GM18519 (cell line): ENCODE results near the gene TRRAP.
"Not testable (repeated sequence)": the region's sequence is repeated elsewhere in the genome, so short reads cannot be mapped to it uniquely, and the experiment has no call there.

Experiments used
- ATAC-seq: cut with Tn5 transposase; IDR thresholded peaks from one replicate; pipeline ENCODE4 v1.9.1; 2021; ENCODE audit warnings: mild to moderate bottlenecking, moderate library complexity; ENCODE audit not compliant: unreplicated experiment, low FRiP score

The TRRAP gene

DNA sequence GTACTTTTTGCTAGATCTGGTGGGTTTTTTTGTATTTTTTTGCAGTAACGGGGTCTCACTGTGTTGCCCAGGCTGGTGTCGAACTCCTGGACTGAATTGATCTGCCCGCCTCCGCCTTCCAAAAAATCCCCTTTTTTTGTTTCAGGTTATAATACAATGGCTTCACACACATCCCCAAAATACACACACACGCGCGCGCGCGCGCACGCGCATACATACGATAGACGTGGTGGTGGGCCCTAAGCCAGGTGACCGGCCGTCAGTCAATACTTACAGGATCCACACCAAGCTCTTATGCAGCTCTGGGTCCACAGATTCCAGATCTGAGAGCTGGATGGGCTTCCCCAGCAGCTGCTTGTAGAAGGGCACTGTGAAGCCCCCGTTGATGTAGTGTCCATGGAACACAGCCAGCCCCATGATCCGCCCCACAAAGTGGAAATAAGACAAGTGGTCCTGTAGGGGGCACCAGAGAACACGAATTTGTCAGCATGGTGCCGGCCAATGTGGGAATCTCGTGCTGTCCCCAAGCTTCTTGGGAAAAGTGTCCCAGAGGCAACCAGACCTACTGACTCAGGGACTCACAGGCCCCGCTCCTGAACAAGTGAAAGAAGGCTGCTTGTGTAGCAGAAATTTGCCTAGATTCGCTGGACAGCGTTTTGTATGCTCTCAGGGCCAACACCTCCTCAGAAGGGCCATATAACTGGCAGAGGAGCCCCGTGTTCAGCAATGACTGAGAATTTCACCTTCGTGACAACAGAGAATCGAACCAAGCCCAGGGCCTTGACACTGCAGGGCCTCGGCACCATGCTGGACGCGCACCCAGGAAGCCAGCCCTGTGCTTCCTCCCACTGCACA lies 162.0 kb downstream of the TRRAP start:
- ATAC-seq = no peak

DNA sequence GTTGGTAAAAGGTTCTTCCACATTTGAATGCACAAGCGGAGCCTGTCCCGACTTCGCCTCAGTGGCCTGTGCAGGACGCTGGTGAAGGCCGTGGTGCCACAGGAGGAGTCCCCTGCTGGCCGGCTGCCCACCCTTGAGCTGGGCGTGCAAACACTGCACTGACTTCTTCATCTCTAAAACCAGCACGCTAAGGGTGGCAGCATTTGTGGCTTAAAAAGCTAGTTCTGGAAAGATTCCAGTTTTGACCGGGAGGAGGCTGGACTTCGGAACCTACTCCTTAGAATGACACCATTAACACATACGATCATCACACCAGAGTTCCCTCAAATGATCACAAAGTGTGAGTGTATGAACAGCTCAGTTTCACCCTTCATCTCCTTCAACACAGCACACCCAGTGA lies 163.2 kb downstream of the TRRAP start:
- ATAC-seq = no peak

DNA sequence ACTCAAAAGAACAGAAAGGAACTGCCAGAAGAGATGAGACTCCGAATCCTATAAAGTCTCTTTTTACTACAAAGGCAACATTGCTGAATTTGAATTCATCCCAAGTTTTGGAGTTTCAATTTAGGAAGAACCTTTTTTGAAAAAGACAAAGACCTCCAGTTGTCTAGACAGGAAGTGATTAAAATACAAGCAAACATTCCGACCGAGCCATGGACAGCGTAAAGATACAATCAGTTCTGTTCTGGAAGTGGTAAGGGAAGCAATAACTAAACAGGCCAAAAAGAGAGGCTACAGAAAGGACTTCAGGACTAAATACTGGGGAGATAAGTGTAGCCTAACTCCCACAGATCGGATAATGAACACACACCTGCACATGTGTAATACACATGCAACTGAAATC lies 164.6 kb downstream of the TRRAP start:
- no peak for ATAC-seq

GRCh38 chr7:99044858-99045257 lies 166.5 kb downstream of the TRRAP start:
- ATAC-seq = not testable (repeated sequence)

- not testable (repeated sequence) for ATAC-seq
These were observed 167.9 kb downstream of the TRRAP start for GRCh38 chr7:99046262-99046661.

DNA sequence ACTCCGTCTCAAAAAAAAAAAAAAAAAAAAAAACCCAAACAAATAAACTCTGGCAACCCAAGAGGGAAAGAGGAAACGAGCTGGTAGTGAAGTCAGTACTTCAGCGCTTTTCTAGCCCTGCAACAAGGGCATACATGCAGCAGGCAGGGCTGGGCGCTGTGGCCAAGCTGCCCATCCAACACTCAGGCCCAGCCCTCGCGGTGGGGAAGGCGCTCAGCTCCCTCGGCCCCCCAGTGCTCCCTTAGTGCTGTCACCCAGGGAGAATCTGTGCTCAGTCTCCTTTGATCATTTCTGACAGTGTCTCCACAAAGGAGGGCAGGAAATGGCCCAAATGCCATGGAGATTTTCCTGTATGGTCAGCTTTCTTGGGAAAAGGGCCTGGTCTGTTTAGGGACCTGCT lies 168.4 kb downstream of the TRRAP start:
- no peak for ATAC-seq

GRCh38 chr7:99047526-99048077 lies 169.3 kb downstream of the TRRAP start:
- no peak for ATAC-seq

- ATAC-seq = no peak
These were observed 172.6 kb downstream of the TRRAP start for GRCh38 chr7:99050971-99051370.

- no peak for ATAC-seq
These were observed 176.4 kb downstream of the TRRAP start for GRCh38 chr7:99054781-99055180.

- ATAC-seq = no peak
These were observed 182.9 kb downstream of the TRRAP start for GRCh38 chr7:99061001-99061776.
